ENCODE data around the gene ARHGAP29.

ARHGAP29 gene

GRCh38 chr1:94144836-94145235 lies 92.5 kb downstream of the ARHGAP29 start:
- H3K9ac ChIP-seq, result no peak overlapping the region
- H3K27ac ChIP-seq, result no peak overlapping the region
- no peaks in the 10 kb centered on the region for H4K20me1 ChIP-seq (ENCODE audit: insufficient read depth)
- H3K27me3 ChIP-seq (ENCODE audit: insufficient read depth, low read depth), result no peaks in the 10 kb centered on the region
- TF ChIP-seq CTCF (conservative IDR thresholded peaks at IDR 0.05; ENCODE audit: low read depth, low read length), result no peak
- no peak overlapping the region for H3K4me3 ChIP-seq (IDR thresholded peaks at IDR 0.05; ENCODE audit: insufficient read depth, low read depth, low read length)
- H3K4me1 ChIP-seq (ENCODE audit: low read depth, poor library complexity, severe bottlenecking), result no peaks in the 10 kb centered on the region
- no peak overlapping the region for H3K4me2 ChIP-seq
- H2AFZ ChIP-seq (ENCODE audit: low read depth), result no peak overlapping the region
- no peaks in the 10 kb centered on the region for H3K79me2 ChIP-seq (ENCODE audit: insufficient read depth, low read depth)
- no peaks in the 10 kb centered on the region for H3K36me3 ChIP-seq (ENCODE audit: insufficient read depth)

- H3K36me3 ChIP-seq (ENCODE audit: insufficient read depth), result no peaks in the 10 kb centered on the region
- H3K27ac ChIP-seq, result no peak overlapping the region
- no peak for TF ChIP-seq CTCF (conservative IDR thresholded peaks at IDR 0.05; ENCODE audit: low read depth, low read length)
These were observed 93.6 kb downstream of the ARHGAP29 start for GRCh38 chr1:94143809-94144176.

GRCh38 chr1:94143173-94143808 lies 94.1 kb downstream of the ARHGAP29 start:
- H3K4me2 ChIP-seq, result no peak overlapping the region
- TF ChIP-seq CTCF (conservative IDR thresholded peaks at IDR 0.05; ENCODE audit: low read depth, low read length), result no peak

More at GRCh38 chr1:94143809-94144176, 93.6 kb downstream of the ARHGAP29 start:
- Histone ChIP-seq H4K20me1 (ENCODE audit: insufficient read depth) (no peaks in the 10 kb centered on the region), H3K79me2 (ENCODE audit: insufficient read depth, low read depth) (no peaks in the 10 kb centered on the region), H3K4me2 (no peak overlapping the region), H3K9ac (no peak overlapping the region), H3K4me1 (ENCODE audit: low read depth, poor library complexity, severe bottlenecking) (no peaks in the 10 kb centered on the region), H3K4me3 (IDR thresholded peaks at IDR 0.05; ENCODE audit: insufficient read depth, low read depth, low read length) (no peak overlapping the region), H2AFZ (ENCODE audit: low read depth) (no peak overlapping the region), H3K27me3 (ENCODE audit: insufficient read depth, low read depth) (no peaks in the 10 kb centered on the region)

GRCh38 chr1:94142583-94142982 lies 94.8 kb downstream of the ARHGAP29 start:
- Histone ChIP-seq H3K4me1 (ENCODE audit: low read depth, poor library complexity, severe bottlenecking) (no peaks in the 10 kb centered on the region), H3K27me3 (ENCODE audit: insufficient read depth, low read depth) (no peaks in the 10 kb centered on the region), H2AFZ (ENCODE audit: low read depth) (no peak overlapping the region), H3K4me3 (IDR thresholded peaks at IDR 0.05; ENCODE audit: insufficient read depth, low read depth, low read length) (no peak overlapping the region), H3K9ac (no peak overlapping the region), H3K79me2 (ENCODE audit: insufficient read depth, low read depth) (no peaks in the 10 kb centered on the region), H3K36me3 (ENCODE audit: insufficient read depth) (no peaks in the 10 kb centered on the region), H3K4me2 (no peak overlapping the region), H4K20me1 (ENCODE audit: insufficient read depth) (no peaks in the 10 kb centered on the region), H3K27ac (no peak overlapping the region)
- TF ChIP-seq CTCF (conservative IDR thresholded peaks at IDR 0.05; ENCODE audit: low read depth, low read length), result no peak

More at GRCh38 chr1:94143173-94143808, 94.1 kb downstream of the ARHGAP29 start:
- no peaks in the 10 kb centered on the region for H3K36me3 ChIP-seq (ENCODE audit: insufficient read depth)
- no peak overlapping the region for H3K27ac ChIP-seq
- no peaks in the 10 kb centered on the region for H3K27me3 ChIP-seq (ENCODE audit: insufficient read depth, low read depth)
- no peak overlapping the region for H2AFZ ChIP-seq (ENCODE audit: low read depth)
- no peaks in the 10 kb centered on the region for H3K4me1 ChIP-seq (ENCODE audit: low read depth, poor library complexity, severe bottlenecking)
- no peak overlapping the region for H3K9ac ChIP-seq
- H3K79me2 ChIP-seq (ENCODE audit: insufficient read depth, low read depth), result no peaks in the 10 kb centered on the region
- H3K4me3 ChIP-seq (IDR thresholded peaks at IDR 0.05; ENCODE audit: insufficient read depth, low read depth, low read length), result no peak overlapping the region
- H4K20me1 ChIP-seq (ENCODE audit: insufficient read depth), result no peaks in the 10 kb centered on the region
